Fibroblast of lung (primary cell): Measurements from ENCODE around the gene PCDHGA1. TPM values are rescaled to one million over a fixed set of nuclear protein-coding genes. Genes with fewer than 3 reads are reported as not detected.

Experiments
- DNase-seq, 2 donors: peaks; one replicate each; pipeline versions ENCODE4 v3.0.0 to v3.0.0-alpha.2; 2010; ENCODE audit warnings: low read depth in 2 of 2
- H2AFZ ChIP-seq: 2 replicates; pipeline ENCODE4 v1.5.1; 2012; ENCODE audit warnings: low read length, control low read depth, inconsistent platforms
- H3K27ac ChIP-seq: 2 replicates; pipeline ENCODE4 v1.5.1; 2011; ENCODE audit warnings: low read length, control low read depth; ENCODE audit not compliant: insufficient read depth
- H3K27me3 ChIP-seq: 2 replicates; pipeline ENCODE4 v1.5.1; 2011; ENCODE audit warnings: mild to moderate bottlenecking, low read length; ENCODE audit not compliant: control insufficient read depth, insufficient read depth
- H3K36me3 ChIP-seq: 2 replicates; pipeline ENCODE4 v1.5.1; 2011; ENCODE audit warnings: low read length; ENCODE audit not compliant: control insufficient read depth, insufficient read depth
- H3K4me1 ChIP-seq: 2 replicates; pipeline ENCODE4 v1.5.1; 2011; ENCODE audit warnings: low read length; ENCODE audit not compliant: control insufficient read depth, insufficient read depth; ENCODE audit errors: extremely low read depth
- H3K4me2 ChIP-seq: 2 replicates; pipeline ENCODE4 v1.5.1; 2011; ENCODE audit warnings: low read length, control low read depth; ENCODE audit not compliant: insufficient read depth; ENCODE audit errors: extremely low read depth
- H3K4me3 ChIP-seq, 4 experiments: fragments of 200-600 bp in 1 of 4; sonication (generic) in 1 of 4; replicated peaks in 1 of 4; 2 replicates each; pipeline ENCODE4 v1.5.1; 2011 to 2016; ENCODE audit warnings: low read length in 4 of 4, low read depth in 3 of 4, mild to moderate bottlenecking in 3 of 4, control low read depth in 2 of 4, inconsistent platforms in 1 of 4, mixed read lengths in 1 of 4; ENCODE audit not compliant: insufficient read depth in 1 of 4; ENCODE audit errors: control extremely low read depth in 1 of 4
- H3K79me2 ChIP-seq: 2 replicates; pipeline ENCODE4 v1.5.1; 2012; ENCODE audit warnings: mild to moderate bottlenecking, low read length, inconsistent platforms; ENCODE audit not compliant: control insufficient read depth, insufficient read depth
- H3K9ac ChIP-seq: 2 replicates; pipeline ENCODE4 v1.5.1; 2011; ENCODE audit warnings: mild to moderate bottlenecking, low read length, control low read depth; ENCODE audit not compliant: insufficient read depth
- H3K9me3 ChIP-seq: 2 replicates; pipeline ENCODE4 v1.5.1; 2012; ENCODE audit warnings: low read depth, low read length; ENCODE audit not compliant: control insufficient read depth, insufficient read depth
- H4K20me1 ChIP-seq: 2 replicates; pipeline ENCODE4 v1.5.1; 2011; ENCODE audit warnings: low read length; ENCODE audit not compliant: control insufficient read depth, insufficient read depth; ENCODE audit errors: extremely low read depth
- EZH2 ChIP-seq: IDR thresholded peaks from 2 replicates; pipeline ENCODE4 v1.5.1; 2012; ENCODE audit warnings: low read length, control low read depth, mild to moderate bottlenecking; ENCODE audit errors: missing control alignments
- polyA plus RNA-seq, 2 donors: library from polyadenylated mRNA; depleted of rRNA in 1 of 2; stranded (reverse) in 1 of 2; unstranded in 1 of 2; fragments of >200 nt; gene quantifications; 2 replicates each; pipeline ENCODE4 v1.2.1, GENCODE V29; 2011 to 2012; ENCODE audit warnings: missing spikeins in 1 of 2
- total RNA-seq: library from RNA; depleted of rRNA; stranded (reverse); fragments of >200 nt; gene quantifications from 2 replicates; pipeline ENCODE4 v1.2.1, GENCODE V29; 2014
- TF ChIP-seq, protein P1 (sequence below), 2 donors: IDR thresholded peaks in 1 of 2; conservative IDR thresholded peaks in 1 of 2; 1 replicate in 1 of 2; 2 replicates in 1 of 2; pipeline ENCODE4 v1.5.1; 2011 to 2012; ENCODE audit warnings: low read length in 2 of 2, control low read depth in 1 of 2, inconsistent platforms in 1 of 2, low read depth in 1 of 2, mild to moderate bottlenecking in 1 of 2

Gene PCDHGA1
- total and polyA plus RNA-seq, 2 donors (not counting 1 experiment from before 2014, with no cell fraction given): 1.6 to 1.8 TPM

DNA sequence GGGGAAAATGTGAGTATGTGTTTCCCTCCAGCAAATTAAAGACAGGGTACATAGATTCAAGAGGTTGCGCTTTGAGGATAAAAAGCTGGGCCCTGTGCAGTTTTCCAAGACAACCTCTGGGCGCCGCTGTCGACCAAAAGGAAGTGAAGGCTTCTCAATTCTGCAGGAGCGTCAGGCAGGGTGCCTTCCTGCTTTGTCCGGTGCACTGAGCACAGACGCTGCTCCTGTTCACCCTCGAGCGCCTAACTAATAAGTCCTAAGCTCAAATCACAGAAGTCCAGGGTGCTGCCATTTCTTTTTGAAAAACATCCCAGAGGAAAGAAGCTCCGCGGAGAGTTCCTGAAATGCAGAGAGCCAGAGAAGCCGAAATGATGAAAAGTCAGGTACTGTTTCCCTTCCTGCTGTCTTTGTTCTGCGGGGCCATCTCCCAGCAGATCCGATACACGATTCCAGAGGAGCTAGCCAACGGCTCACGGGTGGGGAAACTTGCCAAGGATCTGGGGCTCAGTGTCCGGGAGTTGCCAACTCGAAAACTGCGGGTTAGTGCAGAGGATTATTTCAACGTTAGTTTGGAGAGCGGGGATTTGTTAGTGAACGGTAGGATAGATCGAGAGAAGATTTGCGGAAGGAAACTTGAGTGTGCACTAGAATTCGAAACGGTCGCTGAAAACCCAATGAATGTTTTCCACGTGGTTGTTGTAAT, 19.8 kb downstream of the PCDHGA1 start, which contains the start of gene PCDHGB1:
Gene PCDHGB1, plus strand, starts transcription at position 183 of the 703 bp plus-strand sequence. Its CDS starts 162 bp downstream, at position 345.
- peak within 1 kb of the TSS; percentile 22 for H2AFZ ChIP-seq

DNA sequence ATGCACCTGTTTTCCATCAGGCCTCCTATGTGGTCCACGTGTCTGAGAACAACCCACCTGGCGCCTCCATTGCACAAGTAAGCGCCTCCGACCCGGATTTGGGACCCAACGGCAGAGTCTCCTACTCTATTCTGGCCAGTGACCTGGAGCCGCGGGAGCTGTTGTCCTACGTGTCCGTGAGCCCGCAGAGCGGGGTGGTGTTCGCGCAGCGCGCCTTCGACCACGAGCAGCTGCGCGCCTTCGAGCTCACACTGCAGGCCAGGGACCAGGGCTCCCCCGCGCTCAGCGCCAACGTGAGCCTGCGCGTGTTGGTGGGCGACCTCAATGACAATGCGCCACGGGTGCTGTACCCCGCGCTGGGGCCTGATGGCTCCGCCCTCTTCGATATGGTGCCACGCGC, 21.3 kb downstream of the PCDHGA1 start:
- no peak overlapping the region for H3K27ac ChIP-seq
- H3K4me1 ChIP-seq: no peaks in the 10 kb centered on the region
- H3K27me3 ChIP-seq: peaks cover 10% of the 10 kb centered on the region
- no peak overlapping the region for H3K4me2 ChIP-seq
- H3K79me2 ChIP-seq: no peaks in the 10 kb centered on the region
- no peak for DNase-seq
- TF ChIP-seq, protein P1, sequence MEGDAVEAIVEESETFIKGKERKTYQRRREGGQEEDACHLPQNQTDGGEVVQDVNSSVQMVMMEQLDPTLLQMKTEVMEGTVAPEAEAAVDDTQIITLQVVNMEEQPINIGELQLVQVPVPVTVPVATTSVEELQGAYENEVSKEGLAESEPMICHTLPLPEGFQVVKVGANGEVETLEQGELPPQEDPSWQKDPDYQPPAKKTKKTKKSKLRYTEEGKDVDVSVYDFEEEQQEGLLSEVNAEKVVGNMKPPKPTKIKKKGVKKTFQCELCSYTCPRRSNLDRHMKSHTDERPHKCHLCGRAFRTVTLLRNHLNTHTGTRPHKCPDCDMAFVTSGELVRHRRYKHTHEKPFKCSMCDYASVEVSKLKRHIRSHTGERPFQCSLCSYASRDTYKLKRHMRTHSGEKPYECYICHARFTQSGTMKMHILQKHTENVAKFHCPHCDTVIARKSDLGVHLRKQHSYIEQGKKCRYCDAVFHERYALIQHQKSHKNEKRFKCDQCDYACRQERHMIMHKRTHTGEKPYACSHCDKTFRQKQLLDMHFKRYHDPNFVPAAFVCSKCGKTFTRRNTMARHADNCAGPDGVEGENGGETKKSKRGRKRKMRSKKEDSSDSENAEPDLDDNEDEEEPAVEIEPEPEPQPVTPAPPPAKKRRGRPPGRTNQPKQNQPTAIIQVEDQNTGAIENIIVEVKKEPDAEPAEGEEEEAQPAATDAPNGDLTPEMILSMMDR (conservative IDR thresholded peaks at IDR 0.05 in 1 of 2, IDR thresholded peaks at IDR 0.05 in 1 of 2; ENCODE audit: low read depth in 1 of 2, low read length in 2 of 2): no peak
- TF ChIP-seq EZH2: no peak
- H3K9me3 ChIP-seq: no peaks in the 10 kb centered on the region
- no peaks in the 10 kb centered on the region for H3K36me3 ChIP-seq
- no peak overlapping the region for H2AFZ ChIP-seq
- no peak overlapping the region for H3K9ac ChIP-seq
- no peak overlapping the region for H3K4me3 ChIP-seq
- no peaks in the 10 kb centered on the region for H4K20me1 ChIP-seq

More for the DNA sequence above, 19.8 kb downstream of the PCDHGA1 start, which contains the start of gene PCDHGB1:
- H3K4me3 ChIP-seq: peak within 1 kb of the TSS; percentile 21 to 50 (median 38)
- peaks cover 13% of the 10 kb centered on the region for H3K27me3 ChIP-seq
- no peaks in the 10 kb centered on the region for H3K4me1 ChIP-seq
- TF ChIP-seq, protein P1 (conservative IDR thresholded peaks at IDR 0.05 in 1 of 2, IDR thresholded peaks at IDR 0.05 in 1 of 2; ENCODE audit: low read depth in 1 of 2, low read length in 2 of 2): peak; percentile 53 to 60
- TF ChIP-seq EZH2: no peak
- H3K79me2 ChIP-seq: no peaks in the 10 kb centered on the region
- H4K20me1 ChIP-seq: no peaks in the 10 kb centered on the region
- no peaks in the 10 kb centered on the region for H3K36me3 ChIP-seq
- peak; percentile 60 to 64 for DNase-seq
- H3K4me2 ChIP-seq: peak within 1 kb of the TSS; percentile 45
- no peak within 1 kb of the TSS for H3K27ac ChIP-seq
- H3K9me3 ChIP-seq: no peaks in the 10 kb centered on the region
- H3K9ac ChIP-seq: no peak within 1 kb of the TSS

DNA sequence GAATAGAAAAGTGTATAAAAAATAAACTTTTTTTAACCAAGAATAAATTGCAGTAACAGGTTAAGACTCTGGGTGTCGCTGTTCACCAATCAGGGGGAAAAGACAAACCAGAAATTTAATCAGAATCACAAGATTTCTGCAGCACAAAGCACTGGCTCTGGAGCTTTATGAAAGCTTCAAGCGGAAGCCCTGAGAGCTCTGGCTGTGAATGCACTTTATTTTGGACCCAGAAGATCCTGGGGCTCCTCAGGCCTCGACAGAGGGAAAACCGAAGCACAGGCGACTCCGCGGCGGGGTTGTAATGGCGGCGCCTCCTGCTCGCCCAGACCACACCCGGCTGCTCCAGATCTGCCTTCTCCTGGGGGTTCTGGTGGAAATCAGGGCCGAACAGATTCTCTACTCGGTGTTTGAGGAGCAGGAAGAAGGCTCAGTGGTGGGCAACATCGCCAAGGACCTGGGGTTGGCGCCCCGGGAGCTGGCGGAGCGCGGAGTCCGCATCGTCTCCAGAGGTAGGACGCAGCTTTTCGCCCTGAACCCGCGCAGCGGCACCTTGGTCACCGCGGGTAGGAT, 24.7 kb downstream of the PCDHGA1 start, which contains the start of gene PCDHGA4:
Gene PCDHGA4, plus strand, starts transcription at position 122 of the 570 bp plus-strand sequence. Its CDS starts 87 bp downstream, at position 209.
- H3K27me3 ChIP-seq: peaks cover 10% of the 10 kb centered on the region
- H3K27ac ChIP-seq: no peak within 1 kb of the TSS
- H3K4me2 ChIP-seq: peak within 1 kb of the TSS; percentile 25
- no peaks in the 10 kb centered on the region for H3K79me2 ChIP-seq
- H3K4me1 ChIP-seq: no peaks in the 10 kb centered on the region
- peak in 1 of 2 donors; percentile 37 for DNase-seq
- H3K36me3 ChIP-seq: no peaks in the 10 kb centered on the region
- peak within 1 kb of the TSS; percentile 23 to 51 (median 42) for H3K4me3 ChIP-seq
- no peak within 1 kb of the TSS for H2AFZ ChIP-seq
- no peaks in the 10 kb centered on the region for H3K9me3 ChIP-seq
- H3K9ac ChIP-seq: no peak within 1 kb of the TSS
- no peak for TF ChIP-seq EZH2
- TF ChIP-seq, protein P1 (conservative IDR thresholded peaks at IDR 0.05 in 1 of 2, IDR thresholded peaks at IDR 0.05 in 1 of 2; ENCODE audit: low read depth in 1 of 2, low read length in 2 of 2): peak; percentile 36 to 50
- H4K20me1 ChIP-seq: no peaks in the 10 kb centered on the region
